ENCODE results near the gene C20orf96.

Gene C20orf96

GRCh38 chr20:312067-312466 lies 21.5 kb upstream of the C20orf96 start:
- no peak for DNase-seq (ENCODE audit: low read depth)

GRCh38 chr20:311609-312008 lies 21.1 kb upstream of the C20orf96 start:
- DNase-seq (ENCODE audit: low read depth) = no peak

DNA sequence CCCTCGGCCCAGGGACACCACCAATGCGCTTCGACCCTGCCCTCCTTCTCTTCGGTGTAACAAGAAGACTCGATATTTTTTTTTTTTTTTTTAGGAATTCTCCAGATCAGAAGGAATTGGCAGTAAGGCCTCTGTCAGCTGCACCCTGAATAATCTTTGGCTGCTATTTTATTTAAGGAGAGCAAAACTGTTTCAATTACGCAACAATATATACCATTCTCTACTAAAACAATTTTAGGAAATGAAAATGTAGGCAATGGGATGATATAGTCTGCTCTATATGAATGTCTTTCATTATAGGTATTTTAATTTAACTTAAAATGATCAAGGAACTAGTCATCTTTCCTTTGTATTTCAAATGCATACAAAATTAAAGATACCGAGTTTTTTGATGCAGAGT lies 20.1 kb upstream of the C20orf96 start:
- no peak for DNase-seq (ENCODE audit: low read depth)

- peak; percentile 96 for DNase-seq (ENCODE audit: low read depth)
These were observed 19.5 kb upstream of the C20orf96 start for GRCh38 chr20:309841-310644.

DNA sequence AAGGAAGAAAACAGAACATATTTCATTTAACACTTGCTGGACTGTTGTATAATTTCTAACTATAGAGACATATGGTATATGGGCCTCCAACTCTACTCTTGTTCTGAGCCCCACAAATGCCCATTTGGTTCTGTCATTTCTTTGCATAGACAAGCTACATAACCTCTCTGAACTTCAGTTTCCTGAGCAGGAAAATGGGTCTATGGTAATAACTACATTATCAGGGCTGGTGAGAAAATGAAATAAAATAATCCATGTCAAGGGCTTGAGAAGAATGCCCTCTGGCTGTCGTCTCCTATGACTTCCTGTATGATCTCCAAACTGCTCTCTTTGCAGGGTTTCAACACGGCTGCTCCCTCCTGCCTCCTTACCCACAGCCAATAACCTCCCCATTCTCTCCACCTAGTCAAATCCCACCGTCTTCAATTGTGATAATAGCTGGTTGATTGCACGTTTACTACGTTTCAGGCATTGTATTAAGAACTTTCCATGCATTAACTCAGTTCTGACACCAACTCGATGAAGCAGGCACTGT lies 18.8 kb upstream of the C20orf96 start:
- DNase-seq (ENCODE audit: low read depth) = no peak

GRCh38 chr20:308427-309038 lies 18.0 kb upstream of the C20orf96 start:
- DNase-seq (ENCODE audit: low read depth) = no peak

- DNase-seq (ENCODE audit: low read depth) = no peak
These were observed 15.2 kb upstream of the C20orf96 start for GRCh38 chr20:305745-306144.

DNA sequence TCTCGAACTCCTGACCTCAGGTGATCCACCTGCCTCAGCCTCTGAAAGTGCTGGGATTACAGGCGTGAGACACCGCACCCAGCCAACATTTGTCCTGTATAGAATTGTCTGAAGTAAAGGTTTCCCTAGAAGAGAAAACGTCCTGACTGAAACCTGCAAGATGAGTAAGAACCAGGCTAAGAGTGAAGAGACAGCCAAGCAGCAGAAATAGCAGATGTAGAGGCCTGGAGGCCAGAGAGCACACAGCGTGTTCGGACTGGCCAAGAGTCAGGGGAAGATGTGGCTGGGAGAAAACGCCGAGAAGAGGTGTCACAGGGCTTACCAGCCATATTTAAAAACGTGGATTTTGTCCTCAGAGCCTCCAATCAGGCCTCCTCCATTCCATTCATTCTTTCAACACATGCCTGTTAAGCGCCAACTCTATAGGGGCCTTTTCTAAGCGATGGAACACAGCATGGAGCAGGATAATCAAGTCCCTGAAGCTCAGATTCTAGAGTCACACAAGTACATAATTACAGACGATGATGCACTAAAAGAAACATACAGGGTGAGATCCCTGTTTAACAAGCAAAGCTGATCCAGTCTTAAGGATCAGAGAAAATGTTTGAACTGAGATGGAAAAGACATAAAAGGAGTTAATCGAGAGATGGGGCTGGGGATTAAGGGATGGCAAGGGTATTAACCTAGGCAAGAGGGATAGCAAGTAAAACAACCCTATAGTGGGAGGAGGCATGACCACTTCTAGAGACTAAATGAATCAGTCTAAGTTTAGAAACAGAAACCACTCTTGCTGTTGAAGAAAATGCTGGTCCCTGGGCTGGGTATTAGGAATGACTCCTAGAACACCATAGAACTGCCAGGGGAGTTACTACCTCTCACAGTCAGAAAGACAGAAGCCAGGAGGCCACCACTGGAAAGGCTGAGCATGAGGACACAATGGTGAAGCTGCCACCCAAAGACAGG lies 11.6 kb upstream of the C20orf96 start:
- DNase-seq (ENCODE audit: low read depth) = no peak

DNA sequence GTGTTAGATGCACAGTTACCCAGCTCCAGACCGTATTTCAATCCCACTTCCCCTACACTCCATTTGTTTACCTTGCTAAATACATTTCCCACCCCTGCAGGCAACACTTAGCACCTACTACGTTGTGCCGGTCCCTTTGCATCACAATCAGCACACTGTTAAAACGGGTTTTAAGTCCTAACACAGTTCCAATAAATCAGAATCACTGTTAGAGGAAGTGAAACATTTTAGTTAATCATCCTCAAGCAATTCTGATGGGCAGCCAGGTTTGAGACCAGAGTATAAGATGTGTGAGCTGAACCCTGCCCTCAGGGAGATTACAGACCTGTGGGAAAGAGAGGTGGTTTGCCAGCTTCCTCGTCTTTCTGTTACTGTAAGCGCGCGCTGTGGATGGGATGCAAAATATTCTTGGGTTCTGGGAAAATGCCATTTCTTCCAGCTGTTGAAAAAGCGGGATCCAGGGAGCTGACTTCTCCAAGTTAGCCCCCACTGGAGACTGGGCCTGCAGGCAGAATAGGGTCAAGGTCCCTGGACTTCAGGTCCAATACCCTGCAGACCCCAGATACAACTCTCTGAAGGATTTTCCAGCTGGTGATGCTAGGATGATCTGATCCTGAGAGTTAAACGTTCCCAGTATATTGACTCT lies 9.9 kb upstream of the C20orf96 start:
- DNase-seq (ENCODE audit: low read depth) = no peak

DNA sequence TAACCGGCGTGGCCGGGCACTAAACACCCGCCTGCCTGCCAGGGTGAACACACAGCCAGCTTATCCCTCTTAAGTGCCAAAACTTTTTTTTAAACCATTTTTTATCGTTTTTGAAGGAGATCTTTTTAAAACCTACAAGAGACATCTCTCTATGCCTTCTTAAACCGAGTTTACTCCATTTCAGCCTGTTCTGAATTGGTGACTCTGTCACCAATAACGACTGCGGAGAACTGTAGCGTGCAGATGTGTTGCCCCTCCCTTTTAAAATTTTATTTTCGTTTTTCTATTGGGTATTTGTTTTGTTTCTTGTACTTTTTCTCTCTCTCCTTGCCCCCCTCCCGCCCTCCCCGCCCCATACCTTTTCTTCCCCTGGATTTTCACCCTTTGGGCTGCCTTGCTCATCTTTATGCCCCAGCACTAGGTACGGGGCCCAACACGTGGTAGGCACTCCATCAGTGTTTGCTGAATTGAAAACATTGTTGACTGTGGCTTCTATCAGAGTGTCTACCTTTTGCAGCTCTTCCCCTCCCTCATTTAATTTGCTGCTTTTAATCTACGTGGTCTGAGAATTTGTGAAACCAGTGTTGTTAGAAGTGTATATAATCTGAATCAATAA lies 8.3 kb upstream of the C20orf96 start:
- DNase-seq (ENCODE audit: low read depth) = no peak

DNA sequence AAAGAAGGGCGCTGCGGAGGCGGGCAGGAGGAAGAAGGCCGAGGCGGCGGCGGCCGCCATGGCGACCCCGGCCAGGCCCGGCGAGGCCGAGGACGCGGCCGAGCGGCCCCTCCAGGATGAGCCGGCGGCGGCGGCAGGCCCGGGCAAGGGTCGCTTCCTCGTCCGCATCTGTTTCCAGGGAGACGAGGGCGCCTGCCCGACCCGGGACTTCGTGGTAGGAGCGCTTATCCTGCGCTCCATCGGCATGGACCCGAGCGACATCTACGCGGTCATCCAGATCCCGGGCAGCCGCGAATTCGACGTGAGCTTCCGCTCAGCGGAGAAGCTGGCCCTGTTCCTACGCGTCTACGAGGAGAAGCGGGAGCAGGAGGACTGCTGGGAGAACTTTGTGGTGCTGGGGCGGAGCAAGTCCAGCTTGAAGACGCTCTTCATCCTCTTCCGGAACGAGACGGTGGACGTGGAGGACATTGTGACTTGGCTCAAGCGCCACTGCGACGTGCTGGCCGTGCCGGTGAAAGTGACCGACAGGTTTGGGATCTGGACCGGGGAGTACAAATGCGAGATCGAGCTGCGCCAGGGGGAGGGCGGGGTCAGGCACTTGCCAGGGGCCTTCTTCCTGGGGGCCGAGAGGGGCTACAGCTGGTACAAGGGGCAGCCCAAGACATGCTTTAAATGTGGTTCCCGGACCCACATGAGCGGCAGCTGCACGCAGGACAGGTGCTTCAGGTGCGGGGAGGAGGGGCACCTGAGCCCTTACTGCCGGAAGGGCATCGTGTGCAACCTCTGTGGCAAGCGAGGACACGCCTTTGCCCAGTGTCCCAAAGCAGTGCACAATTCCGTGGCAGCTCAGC lies 7.6 kb upstream of the C20orf96 start:
- DNase-seq (ENCODE audit: low read depth) = peak; percentile 54

DNA sequence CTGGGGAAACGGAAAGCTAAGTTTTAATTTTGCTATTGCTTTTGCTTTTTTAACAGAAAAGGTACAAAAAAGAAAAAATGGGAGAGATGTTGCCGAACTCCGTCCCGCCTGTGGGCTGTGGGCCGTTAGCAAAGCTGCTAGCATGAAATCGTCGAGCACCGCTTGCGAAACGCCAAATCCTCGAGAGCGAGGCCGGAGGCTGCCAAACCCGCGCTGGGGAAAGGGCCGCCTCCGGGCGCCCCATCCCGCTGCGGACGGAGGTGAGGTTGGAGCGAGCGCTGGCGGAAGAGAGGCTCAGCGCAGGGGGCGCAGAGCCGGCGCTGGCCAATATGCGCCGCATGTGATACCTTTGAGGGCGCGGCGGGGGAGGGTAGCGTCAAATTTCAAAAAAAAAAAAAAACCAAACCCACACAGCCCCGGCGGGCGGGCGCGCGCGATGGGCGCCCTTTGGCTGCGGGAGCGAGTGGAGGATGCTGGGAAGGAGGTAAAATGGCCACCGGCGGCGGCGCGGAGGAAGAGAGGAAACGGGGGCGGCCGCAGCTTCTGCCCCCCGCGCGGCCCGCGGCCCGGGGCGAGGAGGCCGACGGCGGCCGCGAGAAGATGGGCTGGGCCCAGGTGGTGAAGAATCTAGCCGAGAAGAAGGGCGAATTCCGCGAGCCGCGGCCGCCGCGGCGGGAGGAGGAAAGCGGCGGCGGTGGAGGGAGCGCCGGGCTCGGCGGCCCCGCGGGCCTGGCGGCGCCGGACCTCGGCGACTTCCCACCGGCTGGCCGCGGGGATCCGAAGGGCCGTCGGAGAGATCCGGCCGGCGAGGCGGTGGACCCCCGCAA lies 6.8 kb upstream of the C20orf96 start, which contains the start of gene ZCCHC3:
Gene ZCCHC3 (plus strand): TSS at position 473 of the 827 bp plus-strand sequence. CDS start 17 bp downstream, at position 490.
- peak; percentile 79 for DNase-seq (ENCODE audit: low read depth)

GRCh38 chr20:295804-296203 lies 5.3 kb upstream of the C20orf96 start:
- DNase-seq (ENCODE audit: low read depth) = no peak

DNA sequence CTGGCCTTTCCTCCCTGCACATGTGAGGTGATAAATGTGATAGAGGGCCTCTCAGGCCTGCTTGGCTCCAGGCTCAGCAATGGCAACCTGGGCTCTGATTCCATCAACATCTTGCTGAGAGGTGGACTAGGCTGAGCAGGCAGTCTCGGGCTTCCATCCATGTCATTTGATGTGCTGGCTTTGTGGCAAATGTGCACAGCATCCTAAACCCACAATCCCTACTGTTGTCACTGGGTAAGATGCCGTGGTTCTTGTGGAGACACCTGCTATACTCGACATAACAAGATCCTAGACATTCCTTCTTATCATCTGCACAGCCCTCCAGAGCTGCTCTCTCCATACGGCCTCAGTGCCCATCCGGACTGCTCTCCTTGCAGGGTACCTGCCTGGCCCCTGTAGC lies 4.1 kb upstream of the C20orf96 start:
- no peak for DNase-seq (ENCODE audit: low read depth)

- DNase-seq (ENCODE audit: low read depth) = no peak
These were observed 862 bp downstream of the C20orf96 start for GRCh38 chr20:289693-290083.

DNA sequence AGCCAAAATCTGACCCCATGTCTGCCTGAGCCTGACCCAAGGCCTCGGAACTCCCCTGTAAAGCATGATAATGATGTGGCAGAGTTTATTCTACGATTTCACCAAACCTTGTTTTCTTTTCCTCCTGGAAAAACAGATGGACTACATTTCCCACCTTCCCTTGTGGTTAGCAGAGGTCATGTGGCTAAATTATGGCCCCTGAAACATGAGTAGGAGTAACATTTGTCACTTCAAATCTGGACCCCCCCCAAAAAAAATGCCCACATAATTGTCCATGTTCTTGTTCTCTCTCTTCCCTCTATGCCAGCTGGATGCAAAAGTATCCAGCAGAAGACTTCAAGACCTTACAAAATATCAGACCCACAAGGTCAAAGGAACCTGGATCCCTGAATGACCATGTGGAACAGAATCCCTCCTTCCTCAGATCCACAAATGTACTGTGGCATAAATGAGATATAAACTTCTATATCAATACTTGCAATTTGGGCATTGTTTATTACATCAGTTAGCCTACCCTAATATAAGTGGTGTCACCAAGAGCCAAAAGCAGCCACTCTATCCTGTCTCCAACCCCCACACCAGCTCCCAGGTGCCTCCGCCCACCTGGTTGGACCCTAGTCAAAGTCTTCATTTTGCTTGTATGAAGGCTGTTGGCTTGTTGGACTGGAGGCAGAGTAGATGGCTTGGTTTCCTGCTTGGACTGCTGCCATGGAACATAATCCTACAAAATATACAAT lies 1.4 kb downstream of the C20orf96 start:
- DNase-seq (ENCODE audit: low read depth) = no peak

DNA sequence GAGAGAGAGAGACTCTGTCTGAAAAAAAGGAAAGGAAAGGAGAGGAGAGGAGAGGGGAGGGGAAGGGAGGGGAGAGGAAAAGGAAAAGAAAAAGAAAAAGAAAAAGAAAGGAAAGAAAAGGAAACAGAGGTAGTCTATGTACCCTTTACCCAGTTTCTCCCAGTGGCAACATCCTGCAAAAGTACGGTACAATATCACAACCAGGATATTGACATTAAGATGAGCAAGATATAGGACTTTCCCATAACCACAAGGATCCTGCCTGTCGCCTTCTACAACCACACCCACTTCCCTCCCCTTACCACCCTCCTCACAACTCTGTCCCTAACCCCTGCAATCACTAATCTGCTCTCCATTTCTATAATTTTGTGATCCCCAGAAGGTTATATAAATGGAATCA lies 4.0 kb downstream of the C20orf96 start:
- DNase-seq (ENCODE audit: low read depth) = no peak

DNA sequence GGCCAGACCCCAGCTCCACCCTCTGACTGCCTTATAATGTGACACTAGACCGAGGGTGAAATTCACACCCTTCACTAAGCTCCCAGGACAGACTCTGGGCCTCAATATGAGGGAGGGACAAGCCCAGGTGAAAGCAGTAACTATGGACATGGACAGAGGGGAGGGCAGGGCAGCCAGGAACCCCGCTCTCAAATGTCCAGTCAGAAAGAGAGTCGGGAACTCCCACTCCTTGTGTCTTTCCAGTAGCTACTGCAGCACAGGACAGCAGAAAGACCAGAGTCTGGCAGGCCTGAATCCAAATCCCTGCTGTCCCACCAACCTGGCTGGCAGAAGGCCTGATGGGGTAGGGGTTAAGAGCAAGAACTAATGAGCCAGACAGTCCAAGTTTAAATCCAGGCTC lies 6.4 kb downstream of the C20orf96 start:
- no peak for DNase-seq (ENCODE audit: low read depth)
